Measurements from ENCODE around the gene EN2. TPM values are rescaled to one million over a fixed set of nuclear protein-coding genes. Genes with fewer than 3 reads are reported as not detected.

The EN2 gene
- total and polyA plus RNA-seq, 2 of the 4 experiments (the other 2 are of a cell fraction), result not detected

DNA sequence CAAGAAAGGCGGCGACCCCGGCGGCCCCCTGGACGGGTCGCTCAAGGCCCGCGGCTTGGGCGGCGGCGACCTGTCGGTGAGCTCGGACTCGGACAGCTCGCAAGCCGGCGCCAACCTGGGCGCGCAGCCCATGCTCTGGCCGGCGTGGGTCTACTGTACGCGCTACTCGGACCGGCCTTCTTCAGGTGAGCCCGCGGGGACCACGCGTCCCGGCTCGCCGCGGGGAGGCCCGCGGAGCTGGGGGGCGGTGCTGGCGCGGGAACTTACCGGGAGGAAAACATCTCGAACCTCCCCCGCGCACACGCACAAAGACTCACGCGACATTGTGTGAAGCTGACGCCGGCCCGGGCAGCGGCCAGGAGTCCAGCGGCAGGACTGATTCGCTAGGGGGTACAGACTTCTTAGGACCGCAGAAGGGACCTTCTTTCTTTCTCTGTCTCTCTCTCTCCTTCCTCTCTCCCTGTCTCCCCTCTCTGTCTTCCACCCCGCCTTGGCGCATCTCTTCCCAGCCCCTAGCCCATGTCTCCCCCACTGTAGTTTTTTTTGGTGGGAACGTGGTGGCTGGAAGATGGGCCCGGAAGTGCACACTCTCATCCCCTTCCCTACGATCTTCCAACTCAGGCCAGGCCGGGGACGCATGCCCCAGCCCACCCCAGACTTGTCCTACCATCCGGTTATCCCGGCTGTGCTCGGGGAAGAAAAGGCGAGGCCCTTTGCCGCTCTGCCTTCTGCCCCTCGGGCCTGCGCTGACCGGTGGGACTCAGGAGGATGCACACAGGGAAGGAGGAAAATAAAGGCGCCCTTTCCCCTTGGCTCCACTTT, 1.2 kb downstream of the EN2 start (continued):
- no peak for TF ChIP-seq POLR2A (IDR thresholded peaks at IDR 0.05; ENCODE audit: low read depth, low read length)

GRCh38 chr7:155459700-155460461, 2.0 kb downstream of the EN2 start:
- Histone ChIP-seq H3K4me1 (ENCODE audit: control insufficient read depth, insufficient read depth, low read length) (no peaks in the 10 kb centered on the region), H3K79me1 (ENCODE audit: low read depth in 1 of 2, low read length in 2 of 2) (no peaks in the 10 kb centered on the region), H3K56ac (ENCODE audit: extremely low read depth, insufficient read depth, low read length) (no peak overlapping the region), H3K9ac (ENCODE audit: low read depth, low read length) (no peak overlapping the region), H3K4me3 (ENCODE audit: insufficient read depth, low read depth, low read length) (no peak overlapping the region), H3K9me3 (ENCODE audit: control insufficient read depth, insufficient read depth, low read length) (peaks cover 7% of the 10 kb centered on the region; the same call in 1 of the 2 replicates), H3K23ac (ENCODE audit: low read depth, low read length) (no peak overlapping the region), H3K27me3 (ENCODE audit: control insufficient read depth, insufficient read depth, low read length) (peaks cover 85% of the 10 kb centered on the region), H2BK15ac (ENCODE audit: low read depth, low read length) (no peak overlapping the region), H3K4me2 (ENCODE audit: low read depth, low read length) (no peak overlapping the region), H4K91ac (ENCODE audit: insufficient read depth, low read depth, low read length) (no peak overlapping the region), H4K20me1 (ENCODE audit: insufficient read depth, low read length) (no peaks in the 10 kb centered on the region), H3K4ac (ENCODE audit: low read depth, low read length) (no peak overlapping the region), H3K14ac (replicated peaks; ENCODE audit: low read depth, low read length) (no peak overlapping the region), H3K36me3 (ENCODE audit: control insufficient read depth, insufficient read depth, low read length) (no peaks in the 10 kb centered on the region), H3K9me1 (ENCODE audit: insufficient read depth, low read length) (no peaks in the 10 kb centered on the region; the same call in 1 of the 2 replicates), H2AK9ac (replicated peaks; ENCODE audit: low read depth, low read length, poor library complexity) (no peak overlapping the region), H3K18ac (ENCODE audit: low read depth, low read length) (no peak overlapping the region), H2BK20ac (ENCODE audit: low read depth, low read length) (no peak overlapping the region), H4K8ac (ENCODE audit: low read depth in 2 of 2, low read length in 2 of 2) (no peak overlapping the region), H2AK5ac (ENCODE audit: low read depth, low read length) (no peak overlapping the region), H4K5ac (ENCODE audit: low read depth, low read length) (no peak overlapping the region), H3K27ac (ENCODE audit: insufficient read depth, low read length) (no peak overlapping the region), H2AFZ (replicated peaks; ENCODE audit: low read length, poor library complexity) (no peak overlapping the region), H2BK5ac (ENCODE audit: low read depth, low read length, poor library complexity, severe bottlenecking) (no peak overlapping the region), H2BK120ac (ENCODE audit: low read depth, low read length) (no peak overlapping the region)
- in situ Hi-C loops (cut with MboI; ENCODE audit: low sequenced_read_pairs), result no loop called here
- CTCF ChIA-PET, result no interaction called here
- ATAC-seq (ENCODE audit: low read depth), result no peak
- dilution Hi-C loops (cut with HindIII; ENCODE audit: low sequenced_read_pairs, unreplicated experiment), result no loop called here
- intact Hi-C loops (cut with micrococcal nuclease), result loop anchor here (10.0 kb wide), 2 partner anchors 85 to 165 kb away; partner anchors contain the start of gene INSIG1
- POLR2A ChIA-PET (ENCODE audit: unreplicated experiment), result no interaction called here
- no TSS peak for BruUV-seq (replicated peaks)
- 9% methylated on average over 14 of the region's 34 CpGs; no CpG with 5 or more reads in 1 of the 2 experiments for WGBS, 2 experiments (ENCODE audit: extremely low coverage in 2 of 2, insufficient read length in 1 of 2)
- DNase-seq, result no peak
- no peak for TF ChIP-seq SMC3 (IDR thresholded peaks at IDR 0.05; ENCODE audit: low read depth, low read length)
- no peak for TF ChIP-seq NFE2L2 (IDR thresholded peaks at IDR 0.05; ENCODE audit: low read depth, low read length)
- no peak for TF ChIP-seq CEBPB (IDR thresholded peaks at IDR 0.05; ENCODE audit: low read depth, low read length)
- TF ChIP-seq MAZ (IDR thresholded peaks at IDR 0.05; ENCODE audit: borderline replicate concordance, low read depth, low read length), result no peak
- TF ChIP-seq, protein P1, sequence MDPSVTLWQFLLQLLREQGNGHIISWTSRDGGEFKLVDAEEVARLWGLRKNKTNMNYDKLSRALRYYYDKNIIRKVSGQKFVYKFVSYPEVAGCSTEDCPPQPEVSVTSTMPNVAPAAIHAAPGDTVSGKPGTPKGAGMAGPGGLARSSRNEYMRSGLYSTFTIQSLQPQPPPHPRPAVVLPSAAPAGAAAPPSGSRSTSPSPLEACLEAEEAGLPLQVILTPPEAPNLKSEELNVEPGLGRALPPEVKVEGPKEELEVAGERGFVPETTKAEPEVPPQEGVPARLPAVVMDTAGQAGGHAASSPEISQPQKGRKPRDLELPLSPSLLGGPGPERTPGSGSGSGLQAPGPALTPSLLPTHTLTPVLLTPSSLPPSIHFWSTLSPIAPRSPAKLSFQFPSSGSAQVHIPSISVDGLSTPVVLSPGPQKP (IDR thresholded peaks at IDR 0.05; ENCODE audit: borderline replicate concordance, low read depth, low read length), result no peak
- no peak for TF ChIP-seq BHLHE40 (IDR thresholded peaks at IDR 0.05; ENCODE audit: low read depth, low read length)
- TF ChIP-seq, protein P2, sequence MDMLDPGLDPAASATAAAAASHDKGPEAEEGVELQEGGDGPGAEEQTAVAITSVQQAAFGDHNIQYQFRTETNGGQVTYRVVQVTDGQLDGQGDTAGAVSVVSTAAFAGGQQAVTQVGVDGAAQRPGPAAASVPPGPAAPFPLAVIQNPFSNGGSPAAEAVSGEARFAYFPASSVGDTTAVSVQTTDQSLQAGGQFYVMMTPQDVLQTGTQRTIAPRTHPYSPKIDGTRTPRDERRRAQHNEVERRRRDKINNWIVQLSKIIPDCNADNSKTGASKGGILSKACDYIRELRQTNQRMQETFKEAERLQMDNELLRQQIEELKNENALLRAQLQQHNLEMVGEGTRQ (IDR thresholded peaks at IDR 0.05; ENCODE audit: low read depth, low read length), result no peak
- TF ChIP-seq, protein P3, sequence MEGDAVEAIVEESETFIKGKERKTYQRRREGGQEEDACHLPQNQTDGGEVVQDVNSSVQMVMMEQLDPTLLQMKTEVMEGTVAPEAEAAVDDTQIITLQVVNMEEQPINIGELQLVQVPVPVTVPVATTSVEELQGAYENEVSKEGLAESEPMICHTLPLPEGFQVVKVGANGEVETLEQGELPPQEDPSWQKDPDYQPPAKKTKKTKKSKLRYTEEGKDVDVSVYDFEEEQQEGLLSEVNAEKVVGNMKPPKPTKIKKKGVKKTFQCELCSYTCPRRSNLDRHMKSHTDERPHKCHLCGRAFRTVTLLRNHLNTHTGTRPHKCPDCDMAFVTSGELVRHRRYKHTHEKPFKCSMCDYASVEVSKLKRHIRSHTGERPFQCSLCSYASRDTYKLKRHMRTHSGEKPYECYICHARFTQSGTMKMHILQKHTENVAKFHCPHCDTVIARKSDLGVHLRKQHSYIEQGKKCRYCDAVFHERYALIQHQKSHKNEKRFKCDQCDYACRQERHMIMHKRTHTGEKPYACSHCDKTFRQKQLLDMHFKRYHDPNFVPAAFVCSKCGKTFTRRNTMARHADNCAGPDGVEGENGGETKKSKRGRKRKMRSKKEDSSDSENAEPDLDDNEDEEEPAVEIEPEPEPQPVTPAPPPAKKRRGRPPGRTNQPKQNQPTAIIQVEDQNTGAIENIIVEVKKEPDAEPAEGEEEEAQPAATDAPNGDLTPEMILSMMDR (conservative IDR thresholded peaks at IDR 0.05; ENCODE audit: low read depth, low read length), result no peak
- TF ChIP-seq POLR2A (IDR thresholded peaks at IDR 0.05; ENCODE audit: low read depth, low read length), result no peak
- TF ChIP-seq RAD21 (IDR thresholded peaks at IDR 0.05; ENCODE audit: low read length), result no peak
- TF ChIP-seq RFX5 (IDR thresholded peaks at IDR 0.05; ENCODE audit: low read depth, low read length), result no peak
